HL-60/S4 treated with phorbol 12-myristate 13-acetate at 8.2 ng/mL for 4 days and 3 days (cell line): ENCODE results near the gene EVC2.
"Not testable (repeated sequence)": the region's sequence is repeated elsewhere in the genome, so short reads cannot be mapped to it uniquely, and the experiment has no call there.

Source experiments
- in situ Hi-C: fragments of 300-500 bp; cut with MboI; formaldehyde crosslinking; loops from 2 replicates; pipeline ENCODE4 v1.15.0; 2022; ENCODE audit warnings: low sequenced_read_pairs

Gene EVC2

DNA sequence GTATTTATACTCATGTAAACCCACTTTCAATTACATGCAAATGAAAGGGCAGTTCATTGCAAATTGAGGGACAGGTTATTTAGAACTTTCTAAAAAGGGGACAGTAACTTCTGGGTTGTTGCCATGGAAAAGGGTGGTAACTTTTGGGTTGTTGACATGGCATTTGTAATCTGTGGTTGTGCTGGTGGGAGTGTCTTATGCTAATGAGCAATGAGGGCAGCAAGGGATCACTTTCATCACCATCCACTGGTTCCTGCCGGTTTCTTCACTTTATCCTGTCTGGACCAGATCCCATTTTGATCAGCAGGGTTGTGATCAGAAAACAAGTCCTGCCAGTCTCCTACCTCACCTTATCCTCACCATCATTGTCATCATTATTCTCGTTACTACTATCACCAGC lies 34.6 kb upstream of the EVC2 start:
- in situ Hi-C loops, result no loop called here

DNA sequence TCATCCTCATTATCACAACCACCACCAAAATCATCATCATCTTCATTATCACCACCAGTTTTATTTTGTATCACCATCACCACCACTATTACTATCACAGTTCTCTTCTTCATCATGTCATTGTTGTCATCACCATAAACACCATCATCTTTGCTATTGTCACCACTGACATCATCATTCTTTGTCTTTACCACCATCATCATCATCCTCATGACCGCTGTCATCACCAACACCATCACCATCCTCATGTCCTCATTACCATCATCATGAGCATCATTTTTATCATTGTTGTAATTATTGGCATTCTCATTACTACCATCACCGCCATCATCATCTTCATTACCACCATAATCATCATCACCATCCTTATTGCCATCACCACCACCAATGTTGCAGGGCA lies 34.0 kb upstream of the EVC2 start:
- in situ Hi-C loops, result no loop called here

DNA sequence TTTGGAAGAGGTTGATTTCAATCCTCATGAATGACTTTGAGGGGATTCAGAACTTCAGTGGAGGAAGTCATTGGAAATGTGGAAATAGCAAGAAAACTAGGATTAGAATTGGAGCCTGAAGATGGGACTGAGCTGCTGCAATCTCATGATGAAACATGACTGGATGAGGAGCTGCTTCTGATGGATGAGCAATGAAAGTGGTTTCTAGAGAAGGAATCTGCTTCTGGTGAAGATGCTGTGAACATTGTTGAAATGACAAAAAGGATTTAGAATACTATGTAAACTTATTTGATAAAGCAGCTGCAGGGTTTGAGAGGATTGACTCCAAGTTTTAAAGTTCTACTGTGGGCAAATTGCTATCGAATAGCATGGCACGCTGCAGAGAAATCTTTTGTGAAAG lies 29.7 kb upstream of the EVC2 start:
- in situ Hi-C loops, result no loop called here

DNA sequence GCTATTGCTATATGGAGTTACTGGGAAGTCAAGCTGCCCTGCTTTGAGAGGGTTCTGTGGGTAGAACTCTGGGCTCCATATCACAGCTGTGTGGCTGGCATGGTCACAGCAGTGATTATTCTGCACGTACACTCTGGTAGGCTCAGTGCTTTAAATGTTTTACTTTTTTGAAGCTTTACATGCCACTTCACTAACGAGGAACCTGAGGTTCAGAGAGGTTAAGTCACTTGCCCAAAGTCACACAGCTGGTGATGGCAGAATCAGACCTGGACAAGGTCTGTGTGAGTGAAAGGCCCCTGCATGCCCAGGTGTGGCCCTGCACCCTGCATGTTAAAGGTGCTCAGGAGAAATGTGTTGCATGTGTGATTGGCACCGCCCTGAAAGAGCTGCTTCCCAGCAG lies 27.1 kb upstream of the EVC2 start:
- in situ Hi-C loops, result no loop called here

DNA sequence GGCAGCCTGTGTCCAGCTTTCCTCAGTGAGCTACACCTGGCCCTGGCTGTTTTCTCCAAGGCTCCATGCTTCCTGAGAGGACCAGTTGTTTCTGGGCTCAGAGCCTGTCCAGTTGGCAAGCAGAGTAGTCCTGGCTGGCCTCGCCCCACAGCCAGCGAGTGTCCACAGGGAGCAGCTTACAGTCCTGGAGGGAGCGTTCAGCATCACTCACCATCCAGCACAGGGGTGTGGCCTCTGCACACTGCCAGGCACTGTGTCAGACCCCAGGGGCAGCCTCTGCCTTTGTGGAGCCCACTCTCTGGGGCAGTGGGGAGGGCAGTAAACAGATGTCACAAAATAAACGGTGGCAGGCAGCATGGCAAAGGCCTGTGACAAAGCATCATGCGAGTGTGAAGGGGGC lies 26.5 kb upstream of the EVC2 start:
- in situ Hi-C loops, result no loop called here

DNA sequence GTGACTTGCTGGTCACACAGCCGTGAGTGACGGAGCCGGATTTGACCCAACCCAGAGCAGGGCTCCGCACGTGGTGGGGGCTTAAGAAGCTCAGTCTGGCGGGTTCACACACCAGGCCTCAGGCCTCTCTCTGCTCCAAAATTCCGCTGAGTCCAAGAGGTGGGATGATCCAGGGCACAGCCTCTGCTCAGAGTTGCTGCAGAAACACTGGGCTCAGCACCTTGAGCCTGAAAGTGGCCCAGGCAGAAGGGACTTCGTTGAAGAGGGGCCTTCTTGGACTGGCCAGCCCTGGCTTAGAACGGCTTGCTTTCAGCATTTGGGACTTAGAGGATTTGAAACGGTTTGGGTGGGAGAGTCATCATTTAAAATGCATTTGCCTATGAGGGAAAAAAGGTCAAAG lies 23.8 kb upstream of the EVC2 start:
- in situ Hi-C loops, result no loop called here

DNA sequence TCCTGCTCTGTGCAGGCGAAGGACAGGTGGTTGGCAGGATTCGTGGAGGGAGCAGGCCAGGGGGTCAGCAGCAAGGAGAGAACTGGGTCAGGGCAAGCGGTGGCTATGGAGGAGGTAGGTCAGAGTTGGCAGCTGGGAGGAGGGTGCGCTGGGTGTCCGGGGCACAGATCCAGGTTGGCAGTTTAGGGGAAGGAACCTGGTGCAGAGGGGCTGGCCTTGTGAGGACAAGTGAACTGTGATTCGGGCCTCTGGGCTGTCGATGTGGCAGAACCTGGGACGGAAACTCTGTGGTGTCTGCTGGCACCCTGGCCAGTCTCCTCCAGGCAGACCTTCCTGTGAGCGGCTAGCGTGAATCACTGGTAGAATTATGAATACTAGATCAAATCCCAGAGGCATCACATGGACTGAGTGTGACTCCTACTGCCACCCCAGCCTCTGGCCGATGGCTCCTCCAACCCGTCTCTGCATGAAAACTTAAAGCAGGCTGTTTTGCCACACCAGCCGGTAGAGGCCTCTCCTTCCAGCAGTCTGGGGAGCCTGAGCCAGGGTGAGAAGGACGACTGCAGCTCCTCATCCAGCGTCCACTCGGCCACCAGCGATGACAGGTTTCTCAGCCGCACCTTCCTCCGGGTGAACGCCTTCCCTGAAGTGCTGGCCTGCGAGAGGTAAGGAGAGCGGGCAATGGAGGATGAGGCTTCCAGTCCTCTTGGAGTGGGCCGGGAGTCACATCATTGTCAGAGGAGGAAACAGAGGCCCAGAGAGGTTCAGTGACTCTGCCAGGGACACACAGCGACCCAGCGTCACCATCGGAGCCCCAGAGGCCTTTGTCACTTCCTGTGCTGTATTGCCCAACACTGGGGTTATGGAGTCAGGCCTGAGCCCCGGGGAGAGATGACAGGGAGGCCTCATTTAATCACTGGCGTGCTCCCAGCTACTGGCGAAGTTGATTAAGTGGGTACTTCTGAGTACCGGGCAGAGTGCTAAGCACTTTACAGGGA lies 22.9 kb upstream of the EVC2 start:
- in situ Hi-C loops, result no loop called here

DNA sequence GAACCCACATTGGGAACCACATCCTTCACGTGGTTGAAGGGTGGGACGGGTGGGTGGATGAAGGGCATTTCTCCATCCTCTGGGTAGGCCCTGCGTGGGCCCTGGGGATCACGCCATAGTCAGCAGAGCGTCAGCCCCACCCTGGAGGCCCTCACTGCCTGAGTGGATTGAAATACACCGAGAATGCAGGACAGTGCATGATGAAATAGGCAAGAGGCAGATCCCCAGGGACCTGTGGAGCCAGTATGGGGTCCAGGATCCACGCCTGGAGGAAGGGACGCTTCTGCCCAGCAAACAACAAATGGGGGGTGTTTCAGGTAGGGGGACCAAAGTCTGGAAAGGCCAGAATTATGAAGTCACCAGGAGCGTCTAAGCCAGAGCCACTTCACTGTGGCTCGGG lies 22.1 kb upstream of the EVC2 start:
- in situ Hi-C loops, result no loop called here

DNA sequence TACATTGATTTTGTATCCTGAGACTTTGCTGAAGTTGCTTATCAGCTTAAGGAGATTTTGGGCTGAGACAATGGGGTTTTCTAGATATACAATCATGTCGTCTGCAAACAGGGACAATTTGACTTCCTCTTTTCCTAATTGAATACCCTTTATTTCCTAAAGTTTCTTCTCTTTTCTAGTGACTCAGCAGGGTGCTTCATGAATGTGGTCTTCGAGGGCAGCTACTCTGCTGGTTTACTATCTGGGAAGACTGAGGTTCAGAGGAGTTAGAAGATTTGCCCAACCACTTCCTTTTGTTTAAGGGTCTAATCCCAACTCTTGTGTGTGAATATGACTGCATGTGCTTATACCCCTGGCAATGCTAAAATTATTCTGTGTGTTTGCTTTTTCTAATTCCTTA lies 20.1 kb upstream of the EVC2 start:
- in situ Hi-C loops, result not testable (repeated sequence)

DNA sequence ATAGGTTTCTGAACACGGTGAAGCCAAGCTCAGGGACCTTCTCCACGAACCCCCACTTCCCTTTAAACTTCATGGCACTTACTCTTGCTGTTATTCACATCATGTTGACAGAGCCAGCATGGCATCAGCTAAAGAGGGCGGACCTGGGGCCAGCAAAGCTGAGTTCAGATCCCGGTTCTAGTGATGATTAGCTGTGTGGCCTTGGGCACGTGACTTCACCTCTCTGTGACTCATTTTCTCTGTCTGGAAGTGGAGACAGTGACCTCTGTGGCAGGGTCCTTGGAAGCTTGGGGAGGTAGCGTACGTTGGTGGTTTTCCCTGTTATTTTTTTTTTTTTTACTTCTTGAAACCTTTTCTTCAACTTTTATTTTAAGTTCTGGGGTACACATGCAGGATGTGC lies 16.0 kb upstream of the EVC2 start:
- in situ Hi-C loops, result no loop called here

DNA sequence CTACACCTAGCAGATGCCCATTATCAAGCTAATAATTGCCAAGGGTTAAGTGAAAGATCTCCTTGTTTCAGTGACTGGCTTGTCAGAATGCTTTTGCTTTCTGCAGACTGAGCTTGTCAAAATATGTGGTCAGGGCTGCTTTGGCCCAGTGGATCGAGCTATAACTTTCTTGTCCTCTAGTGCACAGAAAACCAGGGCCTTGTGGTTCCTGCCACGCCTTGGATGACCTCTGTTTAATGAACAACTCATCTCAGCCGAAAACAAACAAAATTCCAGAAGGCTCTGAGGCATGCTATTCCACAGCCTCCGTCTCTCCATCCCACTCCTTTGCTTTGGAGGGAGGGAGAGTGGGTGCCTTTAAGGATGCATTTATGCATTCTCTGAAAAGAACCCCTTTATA lies 14.0 kb upstream of the EVC2 start:
- in situ Hi-C loops, result no loop called here

DNA sequence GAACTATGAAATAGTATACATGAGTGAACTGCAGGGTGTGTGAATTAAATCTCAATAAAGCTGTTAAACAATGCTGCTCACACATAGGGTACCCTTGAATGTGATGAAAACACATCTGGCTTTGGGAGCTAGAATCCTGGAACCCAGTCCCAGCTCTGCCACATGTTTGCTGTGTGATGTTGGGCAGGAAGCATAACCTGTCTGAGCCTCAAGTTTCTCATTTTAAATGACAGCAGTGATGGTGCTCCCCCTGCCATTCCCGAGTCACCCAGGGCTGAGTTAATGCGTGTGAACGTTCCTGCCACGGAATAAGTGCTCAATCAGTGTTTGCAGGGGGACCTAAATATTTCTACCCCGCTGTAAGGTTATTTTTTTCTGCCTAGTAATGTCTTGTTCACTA lies 13.6 kb upstream of the EVC2 start:
- in situ Hi-C loops, result no loop called here

DNA sequence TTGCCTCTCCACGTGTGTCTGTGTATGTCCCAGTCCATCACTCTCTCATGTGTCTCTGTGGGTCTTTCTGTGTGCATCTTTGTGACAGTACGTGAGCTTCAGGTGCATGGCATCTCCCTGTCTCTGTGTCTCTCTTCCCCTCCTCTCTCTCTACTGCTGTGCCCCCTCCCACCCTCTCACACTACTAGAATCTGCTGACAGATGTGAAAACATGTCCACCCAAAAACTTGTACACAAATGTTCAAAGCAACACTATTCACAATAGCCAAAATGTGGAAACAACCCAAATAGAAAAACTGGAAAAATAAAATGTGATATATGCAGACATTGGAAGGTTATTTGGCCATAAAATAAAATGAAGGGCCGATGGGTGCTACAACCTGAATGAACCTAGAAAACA lies 12.6 kb upstream of the EVC2 start:
- in situ Hi-C loops, result no loop called here

DNA sequence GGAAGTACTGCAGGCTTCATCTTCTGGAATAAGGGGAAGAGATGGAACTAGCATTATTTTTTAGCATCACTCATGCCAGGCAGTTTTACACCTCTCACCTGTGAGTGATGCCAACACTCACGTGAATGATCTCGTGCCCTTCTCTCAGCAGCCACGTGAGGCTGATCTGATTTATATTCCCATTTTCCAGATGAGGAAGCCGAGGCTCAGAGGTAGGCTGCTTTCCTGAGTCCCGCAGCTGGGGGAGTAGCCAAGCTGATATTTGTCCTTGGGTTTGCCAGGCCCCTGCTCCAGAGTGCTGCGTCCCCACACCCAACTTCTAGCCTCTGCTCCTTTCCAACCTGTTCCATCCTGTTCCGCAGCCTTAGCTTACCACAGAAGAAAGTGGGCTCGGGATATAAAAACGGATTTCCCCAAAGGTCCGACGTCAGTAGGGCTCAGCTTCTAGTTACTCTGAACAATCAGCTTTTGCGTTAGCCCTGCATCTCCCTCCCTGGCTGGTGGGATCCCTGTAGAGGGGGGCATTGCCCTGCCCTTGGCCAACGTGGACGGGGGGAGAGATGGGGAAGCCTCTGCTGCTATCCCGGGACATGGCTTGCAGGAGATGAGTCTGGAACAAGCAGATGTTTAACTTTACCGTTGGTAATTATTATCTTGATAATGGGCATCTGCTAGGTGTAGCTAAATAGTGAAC lies 11.9 kb upstream of the EVC2 start:
- in situ Hi-C loops, result no loop called here

DNA sequence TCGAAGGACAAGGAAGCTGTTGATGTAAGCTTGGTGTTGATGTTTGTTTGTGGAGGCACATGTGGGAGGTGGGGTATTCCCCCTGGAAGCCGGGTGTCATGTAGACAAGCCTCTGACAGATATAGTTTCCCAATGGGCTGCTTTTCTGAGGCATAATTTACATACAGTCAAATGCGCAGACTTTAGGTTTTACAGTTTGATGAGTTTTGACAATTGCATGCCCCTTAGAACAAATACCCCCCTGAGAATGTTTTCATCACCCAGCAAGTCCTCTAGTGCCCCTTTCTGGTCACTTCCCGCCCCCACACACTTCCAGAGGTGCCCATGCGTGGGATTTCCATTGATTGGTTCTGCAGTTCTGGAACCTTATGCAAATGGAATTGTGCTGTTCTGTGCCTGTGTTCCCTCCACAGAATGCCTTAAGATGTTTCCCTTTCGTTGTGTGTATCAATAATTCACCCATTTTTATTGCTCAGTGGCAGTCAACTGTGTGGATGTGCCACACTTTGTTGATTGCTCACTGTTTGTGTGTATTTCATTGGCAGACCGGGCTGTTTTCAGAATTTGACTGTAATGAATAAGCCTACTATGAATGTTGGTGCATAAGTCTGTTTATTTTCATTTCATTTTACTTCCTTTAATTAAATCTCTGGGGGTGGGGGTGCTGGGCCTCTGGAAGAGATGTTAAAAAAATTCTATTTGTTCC lies 11.1 kb upstream of the EVC2 start:
- in situ Hi-C loops, result no loop called here

DNA sequence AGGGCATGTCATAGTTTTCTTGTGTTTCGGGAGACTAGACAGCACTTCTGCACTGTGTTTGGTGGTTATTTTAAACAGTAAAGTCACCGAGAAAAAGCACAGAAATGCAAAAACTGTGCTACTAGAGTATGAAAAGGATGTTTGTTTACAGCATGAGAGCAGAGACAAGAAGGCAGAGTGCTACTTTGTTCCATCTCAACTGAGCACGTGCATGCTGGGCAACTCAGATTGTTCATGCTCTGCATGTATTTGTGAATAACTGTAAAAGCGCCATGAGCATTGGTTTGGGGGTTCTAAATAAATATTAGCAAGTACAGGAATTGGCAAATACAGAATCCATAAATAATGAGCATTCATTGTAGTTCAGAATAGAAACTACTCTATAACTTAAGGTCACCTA lies 10.1 kb upstream of the EVC2 start:
- in situ Hi-C loops, result no loop called here

DNA sequence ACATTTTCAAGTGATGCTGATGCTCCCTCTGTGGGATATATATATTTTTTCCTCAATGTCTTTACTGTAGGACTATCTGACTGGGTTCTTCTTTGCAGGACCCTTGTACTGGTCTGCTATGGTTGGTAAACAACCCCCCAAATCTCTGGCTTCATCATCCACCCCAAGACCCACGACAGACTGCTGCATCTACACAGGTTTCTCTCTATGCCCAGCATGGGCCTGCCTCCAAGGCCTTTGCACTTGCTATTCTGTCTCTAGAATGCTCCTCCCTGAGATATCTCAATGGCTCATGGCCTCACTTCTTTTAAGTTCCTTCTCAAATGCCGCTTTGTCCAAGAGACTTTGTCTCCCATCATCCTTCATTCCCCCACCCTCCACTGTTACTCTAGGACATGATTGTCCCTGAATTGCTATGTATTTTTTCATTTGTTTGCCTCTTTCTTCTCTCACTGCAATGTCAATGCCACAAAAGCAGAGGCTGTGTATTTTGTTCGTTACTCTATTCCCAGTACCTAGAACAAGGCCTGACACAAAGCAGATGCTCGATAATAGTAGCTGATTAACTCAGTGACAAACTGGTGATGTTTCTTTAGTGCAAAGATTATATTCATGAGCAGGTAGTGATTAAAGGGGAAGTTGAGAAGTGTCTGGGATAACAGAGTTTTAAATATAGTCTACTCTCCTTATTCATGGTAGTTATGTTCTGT lies 9.2 kb upstream of the EVC2 start:
- in situ Hi-C loops, result no loop called here

DNA sequence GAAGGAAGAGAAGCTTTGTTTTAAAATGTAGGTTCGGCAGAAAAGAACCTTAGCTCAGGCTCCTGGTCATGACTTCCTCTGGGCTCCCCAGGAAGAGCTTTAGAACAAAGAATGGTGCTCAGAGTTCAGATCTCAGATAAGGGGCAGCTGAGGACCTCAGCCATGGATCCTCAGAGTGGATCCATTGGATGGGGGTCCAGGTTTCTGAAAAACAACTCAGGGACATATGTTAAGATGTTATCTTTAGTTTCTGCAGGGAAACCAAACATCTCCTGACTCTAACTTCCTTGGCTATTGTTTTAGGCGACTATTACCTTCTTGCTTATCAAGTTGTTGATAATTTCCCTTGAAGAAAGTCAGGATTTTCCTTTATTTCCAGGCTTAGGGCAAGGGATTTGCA lies 8.0 kb upstream of the EVC2 start:
- in situ Hi-C loops, result no loop called here

DNA sequence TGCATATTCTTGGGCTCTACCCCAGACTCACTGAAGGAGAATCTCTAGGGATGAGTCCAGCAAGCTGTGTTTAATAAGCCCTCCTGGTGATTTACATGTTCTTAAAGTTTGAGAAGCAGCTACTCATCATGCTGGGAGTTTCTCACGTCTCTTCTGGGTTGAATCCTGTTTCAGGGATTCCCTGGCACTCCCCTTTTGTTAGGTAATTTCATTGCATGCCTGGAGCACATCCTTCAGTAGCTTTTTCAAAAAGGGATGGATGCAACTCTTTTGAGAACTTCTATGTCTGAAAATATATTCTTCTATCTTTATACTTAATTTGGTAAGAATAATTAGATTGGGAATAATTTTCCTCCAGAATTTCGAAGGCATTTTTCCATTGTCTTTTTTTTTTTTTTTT lies 7.0 kb upstream of the EVC2 start:
- in situ Hi-C loops, result no loop called here

DNA sequence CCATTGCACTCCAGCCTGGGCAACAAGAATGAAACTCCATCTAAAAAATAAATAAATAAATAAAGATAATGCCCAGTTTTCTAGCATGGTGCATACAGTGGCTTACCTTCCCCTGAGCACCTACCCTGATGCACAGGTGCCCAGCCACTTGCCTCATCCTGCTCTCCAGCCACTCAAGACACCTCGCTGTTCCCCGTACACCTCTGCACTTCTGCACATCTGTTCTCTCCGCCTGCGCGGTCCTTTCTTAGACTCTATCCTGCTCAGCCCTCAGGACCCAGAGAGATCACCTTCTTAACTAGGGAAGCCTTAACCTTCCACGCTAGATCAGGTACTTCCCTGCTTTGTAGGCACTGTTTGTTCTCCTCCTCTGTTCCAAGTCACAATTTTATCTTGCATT lies 5.5 kb upstream of the EVC2 start:
- in situ Hi-C loops, result no loop called here

DNA sequence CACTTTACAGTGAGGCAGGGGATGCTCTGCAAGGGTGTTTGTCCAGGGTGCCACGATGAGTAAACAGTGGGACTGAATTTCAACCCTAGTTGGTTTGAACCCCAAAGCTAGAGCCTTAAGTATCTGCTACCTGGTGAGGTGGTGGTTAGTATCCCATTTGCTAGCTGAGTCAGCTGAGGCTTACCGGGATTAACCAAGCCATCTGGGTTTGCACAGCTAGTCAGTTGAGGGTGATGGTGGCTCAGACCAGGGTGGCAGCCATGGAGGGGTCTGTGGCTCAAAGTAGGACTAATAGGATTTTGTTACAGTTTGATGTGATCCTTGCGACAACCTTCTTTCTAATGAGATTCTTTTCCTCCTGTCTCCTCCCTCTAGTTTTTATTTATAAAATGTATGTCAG lies 4.6 kb upstream of the EVC2 start:
- in situ Hi-C loops, result no loop called here
